Smooth muscle cell (in vitro differentiated cells): Measurements from ENCODE around the gene TOP1. TPM values are rescaled to one million over a fixed set of nuclear protein-coding genes. Genes with fewer than 3 reads are reported as not detected.

Experiments used
- DNase-seq: peaks from one replicate; lab custom pipeline; 2025; ENCODE audit not compliant: unreplicated experiment; lab: John Stamatoyannopoulos, UW
- H2AFZ ChIP-seq: fragments of 200-600 bp; sonication (generic); 2 replicates; pipeline ENCODE4 v1.6.0; 2016; ENCODE audit warnings: antibody characterized with exemption, low read depth, mild to moderate bottlenecking
- H3F3A ChIP-seq: fragments of 200-600 bp; sonication (generic); 2 replicates; pipeline ENCODE4 v1.6.0; 2017; ENCODE audit warnings: antibody characterized with exemption, low read depth
- H3K27ac ChIP-seq: fragments of 200-600 bp; sonication (generic); 2 replicates; pipeline ENCODE4 v1.5.1; 2016; ENCODE audit warnings: low read depth, mild to moderate bottlenecking
- H3K27me3 ChIP-seq: fragments of 200-600 bp; sonication (generic); 2 replicates; pipeline ENCODE4 v1.6.1; 2016; ENCODE audit warnings: low read depth, mild to moderate bottlenecking
- H3K36me3 ChIP-seq: fragments of 200-600 bp; sonication (generic); 2 replicates; pipeline ENCODE4 v1.5.1; 2016; ENCODE audit warnings: low read depth
- H3K4me1 ChIP-seq: fragments of 200-600 bp; sonication (generic); 2 replicates; pipeline ENCODE4 v1.5.1; 2016; ENCODE audit warnings: low read depth
- H3K4me2 ChIP-seq: fragments of 200-600 bp; sonication (generic); 2 replicates; pipeline ENCODE4 v1.6.0; 2016; ENCODE audit warnings: mild to moderate bottlenecking
- H3K4me3 ChIP-seq: fragments of 200-600 bp; sonication (generic); 2 replicates; pipeline ENCODE4 v1.5.1; 2016; ENCODE audit warnings: mild to moderate bottlenecking
- H3K79me2 ChIP-seq: fragments of 200-600 bp; sonication (generic); 2 replicates; pipeline ENCODE4 v1.6.0; 2016; ENCODE audit warnings: low read depth, mild to moderate bottlenecking
- H3K9ac ChIP-seq: fragments of 200-600 bp; sonication (generic); 2 replicates; pipeline ENCODE4 v1.6.0; 2016; ENCODE audit warnings: low read depth
- H3K9me3 ChIP-seq: fragments of 200-600 bp; sonication (generic); replicated peaks from 2 replicates; pipeline ENCODE4 v1.5.1; 2016; ENCODE audit warnings: low read depth
- H4K20me1 ChIP-seq: fragments of 200-600 bp; sonication (generic); 2 replicates; pipeline ENCODE4 v1.6.0; 2016; ENCODE audit warnings: low read depth
- WGBS: methylation state at CpG from one replicate; pipeline ENCODE4 v1.1.7; 2016; ENCODE audit warnings: low lambda C conversion rate; 5-methylcytosine and 5-hydroxymethylcytosine counted together
- polyA plus RNA-seq: library from polyadenylated mRNA; unstranded; fragments of >200 nt; fragmentation: Nextera tagmentation; extraction: Ambion mirVana; gene quantifications from 2 replicates; pipeline ENCODE4 v1.2.1, GENCODE V29; 2016
- total RNA-seq: library from RNA; depleted of rRNA; stranded (reverse); fragments of >200 nt; gene quantifications from 2 replicates; pipeline ENCODE4 v1.2.3, GENCODE V29; 2014
- TF ChIP-seq, protein P1 (sequence below): fragments of 200-600 bp; sonication (generic); IDR thresholded peaks from 2 replicates; pipeline ENCODE4 v1.5.1; 2017; ENCODE audit warnings: borderline replicate concordance, mild to moderate bottlenecking, antibody characterized with exemption; ENCODE audit not compliant: insufficient read depth, poor library complexity, severe bottlenecking

The TOP1 gene
- total and polyA plus RNA-seq, 2 experiments from 2014 or later, result 17.0 to 28.6 TPM

DNA sequence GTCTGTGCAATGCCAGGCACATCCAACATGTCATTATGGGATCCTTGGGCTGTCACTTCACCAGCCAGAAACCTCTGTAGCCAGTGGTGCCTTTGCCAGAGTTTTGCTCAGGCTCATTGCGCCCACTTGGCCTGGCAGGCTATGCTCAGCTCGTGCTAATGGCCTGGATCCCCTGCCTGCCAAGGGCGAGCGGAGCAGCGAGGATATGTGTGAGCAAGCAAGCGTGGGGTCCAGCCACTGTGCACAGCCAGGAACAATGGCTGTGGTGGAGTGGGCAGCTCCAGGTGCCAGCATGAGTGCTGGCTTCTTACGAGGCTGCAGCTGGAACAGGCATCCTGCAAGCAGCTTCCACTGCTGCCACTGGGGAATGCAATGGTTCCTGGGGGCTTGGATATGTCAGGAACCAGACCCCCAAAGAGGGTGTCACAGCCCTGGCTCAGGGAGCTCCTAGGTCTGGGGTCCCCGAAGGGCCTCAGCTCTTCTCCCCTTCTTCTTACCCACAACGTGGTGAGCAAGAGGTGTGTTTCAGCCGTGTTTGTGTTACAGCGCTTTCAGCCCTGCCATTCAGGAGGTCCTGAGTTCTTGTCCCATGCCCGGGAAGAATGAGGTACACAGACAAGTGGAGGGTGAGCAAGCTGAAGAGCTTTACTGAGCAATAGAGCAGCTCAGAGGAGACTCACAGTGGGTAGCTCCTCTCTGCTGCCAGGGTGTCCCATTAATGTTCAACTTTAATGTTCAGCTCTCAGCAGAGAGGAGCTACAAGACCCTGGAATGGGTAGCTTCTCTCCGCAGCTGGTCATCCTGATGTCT, 22.3 kb upstream of the TOP1 start:
- TF ChIP-seq, protein P1, sequence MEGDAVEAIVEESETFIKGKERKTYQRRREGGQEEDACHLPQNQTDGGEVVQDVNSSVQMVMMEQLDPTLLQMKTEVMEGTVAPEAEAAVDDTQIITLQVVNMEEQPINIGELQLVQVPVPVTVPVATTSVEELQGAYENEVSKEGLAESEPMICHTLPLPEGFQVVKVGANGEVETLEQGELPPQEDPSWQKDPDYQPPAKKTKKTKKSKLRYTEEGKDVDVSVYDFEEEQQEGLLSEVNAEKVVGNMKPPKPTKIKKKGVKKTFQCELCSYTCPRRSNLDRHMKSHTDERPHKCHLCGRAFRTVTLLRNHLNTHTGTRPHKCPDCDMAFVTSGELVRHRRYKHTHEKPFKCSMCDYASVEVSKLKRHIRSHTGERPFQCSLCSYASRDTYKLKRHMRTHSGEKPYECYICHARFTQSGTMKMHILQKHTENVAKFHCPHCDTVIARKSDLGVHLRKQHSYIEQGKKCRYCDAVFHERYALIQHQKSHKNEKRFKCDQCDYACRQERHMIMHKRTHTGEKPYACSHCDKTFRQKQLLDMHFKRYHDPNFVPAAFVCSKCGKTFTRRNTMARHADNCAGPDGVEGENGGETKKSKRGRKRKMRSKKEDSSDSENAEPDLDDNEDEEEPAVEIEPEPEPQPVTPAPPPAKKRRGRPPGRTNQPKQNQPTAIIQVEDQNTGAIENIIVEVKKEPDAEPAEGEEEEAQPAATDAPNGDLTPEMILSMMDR, result no peak
- Histone ChIP-seq H2AFZ (no peak overlapping the region), H3K27me3 (no peaks in the 10 kb centered on the region), H3K36me3 (no peaks in the 10 kb centered on the region), H3K4me3 (no peak overlapping the region), H3K79me2 (no peaks in the 10 kb centered on the region), H3F3A (peaks cover 26% of the 10 kb centered on the region), H3K9me3 (no peaks in the 10 kb centered on the region), H4K20me1 (peaks cover 5% of the 10 kb centered on the region), H3K27ac (no peak overlapping the region), H3K9ac (no peak overlapping the region), H3K4me1 (peaks cover 8% of the 10 kb centered on the region), H3K4me2 (no peak overlapping the region)
- 97% methylated on average over 13 of the region's 13 CpGs for WGBS
- no peak for DNase-seq

DNA sequence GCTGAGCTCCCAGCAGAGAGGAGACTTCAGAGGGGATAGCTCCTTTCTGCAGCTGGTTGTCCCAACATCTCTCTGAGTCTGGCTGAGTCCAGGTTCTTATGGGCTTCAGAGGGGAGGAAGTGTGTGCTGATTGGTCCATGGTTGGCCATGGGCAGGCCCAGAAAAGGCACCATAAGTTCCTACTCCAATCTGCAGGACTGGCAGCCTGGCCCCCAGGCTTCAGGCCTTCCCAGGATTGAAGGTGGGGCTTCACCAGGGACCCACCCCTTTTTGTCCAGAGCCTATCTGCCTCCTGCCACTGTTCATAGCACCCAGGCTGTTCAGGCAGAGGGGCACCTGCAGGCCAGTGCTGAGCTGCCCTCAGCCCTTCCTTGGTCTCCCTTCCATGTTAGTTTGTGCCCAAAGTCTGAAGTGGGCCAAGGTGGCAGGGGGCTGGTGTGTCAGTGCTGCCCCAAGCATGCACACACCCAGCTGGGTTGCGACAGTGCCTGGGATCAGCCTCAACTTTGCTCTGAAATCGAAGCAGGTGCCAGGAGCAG, 21.6 kb upstream of the TOP1 start:
- no peak for DNase-seq
- Histone ChIP-seq H3K9me3 (no peaks in the 10 kb centered on the region), H3K9ac (no peak overlapping the region), H2AFZ (no peak overlapping the region), H3K79me2 (no peaks in the 10 kb centered on the region), H3K27me3 (no peaks in the 10 kb centered on the region), H4K20me1 (peaks cover 5% of the 10 kb centered on the region), H3K27ac (no peak overlapping the region), H3K36me3 (no peaks in the 10 kb centered on the region), H3K4me3 (no peak overlapping the region), H3F3A (peaks cover 26% of the 10 kb centered on the region), H3K4me2 (no peak overlapping the region), H3K4me1 (peaks cover 13% of the 10 kb centered on the region)
- WGBS, result 97% methylated on average over 2 of the region's 2 CpGs
- TF ChIP-seq, protein P1, result no peak

DNA sequence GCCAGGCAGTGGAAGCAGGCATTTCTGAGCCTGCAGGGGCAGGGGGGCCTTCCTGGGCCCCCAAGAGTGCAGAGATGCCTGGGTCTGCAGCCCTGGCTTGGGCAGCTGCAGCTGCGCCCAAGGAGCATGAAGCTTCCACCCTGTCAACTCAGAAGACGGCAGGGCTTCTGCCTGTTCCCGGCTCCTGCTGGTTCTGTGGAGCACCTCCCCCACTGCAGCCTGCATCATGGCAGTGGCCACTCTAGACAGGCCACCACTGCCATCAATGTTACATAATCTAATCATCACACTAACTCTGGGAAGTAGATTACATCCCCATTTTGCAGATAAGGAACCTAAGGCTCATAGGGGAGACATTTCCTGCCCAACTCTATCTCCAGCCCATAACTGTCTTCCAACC, 21.1 kb upstream of the TOP1 start:
- H3K4me1 ChIP-seq, result peaks cover 13% of the 10 kb centered on the region
- H3K79me2 ChIP-seq, result no peaks in the 10 kb centered on the region
- peak overlapping the region; percentile 79 for H3K4me2 ChIP-seq
- no peak overlapping the region for H3K4me3 ChIP-seq
- no peak for DNase-seq
- H3K9me3 ChIP-seq, result no peaks in the 10 kb centered on the region
- no peak overlapping the region for H3K27ac ChIP-seq
- H3K9ac ChIP-seq, result no peak overlapping the region
- peaks cover 23% of the 10 kb centered on the region for H3F3A ChIP-seq
- WGBS, result 77% methylated on average over 3 of the region's 3 CpGs
- no peaks in the 10 kb centered on the region for H3K27me3 ChIP-seq
- no peak overlapping the region for H2AFZ ChIP-seq
- peaks cover 5% of the 10 kb centered on the region for H4K20me1 ChIP-seq
- no peaks in the 10 kb centered on the region for H3K36me3 ChIP-seq
- TF ChIP-seq, protein P1, result no peak
